HEK293T (cell line): ENCODE measurements around the gene GNLY.
"Not testable (repeated sequence)": the region's sequence is repeated elsewhere in the genome, so short reads cannot be mapped to it uniquely, and the experiment has no call there.

ENCODE experiments used
- CTCF ChIA-PET: fragments of 350-600 bp; formaldehyde crosslinking; extraction: SDS; loops from one replicate; lab custom pipeline; 2021; ENCODE audit warnings: antibody characterized with exemption, inconsistent platforms; lab: Yijun Ruan, JAX
- POLR2A ChIA-PET: fragments of 350-600 bp; formaldehyde crosslinking; extraction: SDS; loops from one replicate; lab custom pipeline; 2020; ENCODE audit warnings: antibody characterized with exemption, inconsistent platforms; lab: Yijun Ruan, JAX
- DNase-seq: peaks from one replicate; pipeline ENCODE4 v3.0.0; 2012; ENCODE audit warnings: mixed read lengths; ENCODE audit errors: extremely low spot score
- ARNT ChIP-seq: fragments of 450-650 bp; IDR thresholded peaks from 2 replicates; pipeline ENCODE4 v1.6.1; 2017; ENCODE audit warnings: mild to moderate bottlenecking
- BHLHE40 ChIP-seq: fragments of 450-650 bp; IDR thresholded peaks from 2 replicates; pipeline ENCODE4 v1.6.1; 2016; ENCODE audit warnings: mild to moderate bottlenecking, moderate library complexity, borderline replicate concordance
- CTBP1 ChIP-seq: fragments of 450-650 bp; IDR thresholded peaks from 2 replicates; pipeline ENCODE4 v1.6.1; 2016; ENCODE audit warnings: borderline replicate concordance
- ELF4 ChIP-seq: fragments of 450-650 bp; IDR thresholded peaks from 2 replicates; pipeline ENCODE4 v1.6.1; 2017; ENCODE audit warnings: antibody characterized with exemption
- FOXA1 ChIP-seq: fragments of 450-650 bp; IDR thresholded peaks from 2 replicates; pipeline ENCODE4 v1.6.1; 2016; ENCODE audit warnings: mild to moderate bottlenecking
- FOXK2 ChIP-seq: fragments of 450-650 bp; IDR thresholded peaks from 2 replicates; pipeline ENCODE4 v1.6.1; 2016; ENCODE audit warnings: mild to moderate bottlenecking
- FOXM1 ChIP-seq: fragments of 450-650 bp; IDR thresholded peaks from 2 replicates; pipeline ENCODE4 v1.6.1; 2017; ENCODE audit warnings: mild to moderate bottlenecking, borderline replicate concordance
- HDGF ChIP-seq: fragments of 450-650 bp; IDR thresholded peaks from 2 replicates; pipeline ENCODE4 v1.6.1; 2017; ENCODE audit warnings: antibody characterized with exemption, borderline replicate concordance
- L3MBTL2 ChIP-seq: fragments of 450-650 bp; conservative IDR thresholded peaks from 2 replicates; pipeline ENCODE4 v1.6.1; 2016; ENCODE audit warnings: mild to moderate bottlenecking
- LEF1 ChIP-seq: fragments of 450-650 bp; IDR thresholded peaks from 2 replicates; pipeline ENCODE4 v1.6.1; 2017; ENCODE audit warnings: mild to moderate bottlenecking, borderline replicate concordance
- NFRKB ChIP-seq: fragments of 450-650 bp; IDR thresholded peaks from 2 replicates; pipeline ENCODE4 v1.6.1; 2016; ENCODE audit warnings: mild to moderate bottlenecking, moderate library complexity
- SP1 ChIP-seq: fragments of 450-650 bp; IDR thresholded peaks from 2 replicates; pipeline ENCODE4 v1.6.1; 2017
- SUZ12 ChIP-seq: fragments of 450-650 bp; IDR thresholded peaks from 2 replicates; pipeline ENCODE4 v1.6.1; 2016; ENCODE audit warnings: mild to moderate bottlenecking
- TARDBP ChIP-seq: fragments of 450-650 bp; IDR thresholded peaks from 2 replicates; pipeline ENCODE4 v1.6.1; 2016
- ZNF384 ChIP-seq: fragments of 450-650 bp; IDR thresholded peaks from 2 replicates; pipeline ENCODE4 v1.6.1; 2016
- TF ChIP-seq, protein P1 (sequence below): fragments of 450-650 bp; IDR thresholded peaks from 2 replicates; pipeline ENCODE4 v1.6.1; 2016

The GNLY gene

DNA sequence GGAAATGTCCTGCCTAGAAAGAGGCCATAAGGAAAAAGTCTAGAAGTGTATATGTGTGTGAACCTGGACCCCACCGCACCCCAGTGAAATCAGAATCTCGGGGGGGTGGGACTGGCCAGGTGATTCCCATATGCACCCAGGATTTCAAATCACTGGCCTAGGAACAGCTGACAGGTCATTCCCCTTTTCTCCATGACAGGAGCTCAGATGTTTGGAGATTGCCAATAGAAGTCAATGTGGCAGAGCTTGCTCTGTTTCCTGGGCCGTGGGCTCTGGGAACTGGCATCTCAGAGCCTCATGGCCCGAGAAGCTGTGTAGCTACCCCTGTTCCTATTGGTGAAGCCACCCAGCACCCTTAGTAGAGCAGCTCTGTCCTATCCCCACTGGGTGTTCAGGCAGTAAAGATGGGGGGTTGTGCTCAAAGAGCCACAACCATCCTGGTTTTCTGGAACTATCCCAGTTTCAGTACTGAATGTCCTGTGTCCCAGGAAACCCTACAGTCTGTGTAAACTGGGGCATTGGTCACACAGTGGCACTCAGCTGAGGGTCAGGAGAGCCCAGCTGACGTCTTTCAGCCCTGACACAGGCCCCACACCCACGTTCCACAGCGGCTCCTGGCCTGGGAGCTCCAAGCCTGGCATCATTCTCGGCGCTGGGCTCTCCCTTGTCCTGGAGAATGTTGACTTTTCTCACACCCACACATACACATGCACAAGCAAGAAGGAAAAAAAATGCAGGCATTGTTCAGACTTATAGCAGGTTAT is 18.9 kb downstream of the GNLY start:
- POLR2A ChIA-PET: no interaction called here
- no peak for DNase-seq
- CTCF ChIA-PET: interaction anchor here (0.9 kb wide), 1 partner anchor 55 kb away, joined by 3 read pairs; no protein-coding TSS in a partner anchor
- TF ChIP-seq SP1 (no peak), FOXM1 (no peak), CTBP1 (no peak), HDGF (no peak), ARNT (no peak), NFRKB (no peak)
- TF ChIP-seq, protein P1, sequence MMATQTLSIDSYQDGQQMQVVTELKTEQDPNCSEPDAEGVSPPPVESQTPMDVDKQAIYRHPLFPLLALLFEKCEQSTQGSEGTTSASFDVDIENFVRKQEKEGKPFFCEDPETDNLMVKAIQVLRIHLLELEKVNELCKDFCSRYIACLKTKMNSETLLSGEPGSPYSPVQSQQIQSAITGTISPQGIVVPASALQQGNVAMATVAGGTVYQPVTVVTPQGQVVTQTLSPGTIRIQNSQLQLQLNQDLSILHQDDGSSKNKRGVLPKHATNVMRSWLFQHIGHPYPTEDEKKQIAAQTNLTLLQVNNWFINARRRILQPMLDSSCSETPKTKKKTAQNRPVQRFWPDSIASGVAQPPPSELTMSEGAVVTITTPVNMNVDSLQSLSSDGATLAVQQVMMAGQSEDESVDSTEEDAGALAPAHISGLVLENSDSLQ: no peak

DNA sequence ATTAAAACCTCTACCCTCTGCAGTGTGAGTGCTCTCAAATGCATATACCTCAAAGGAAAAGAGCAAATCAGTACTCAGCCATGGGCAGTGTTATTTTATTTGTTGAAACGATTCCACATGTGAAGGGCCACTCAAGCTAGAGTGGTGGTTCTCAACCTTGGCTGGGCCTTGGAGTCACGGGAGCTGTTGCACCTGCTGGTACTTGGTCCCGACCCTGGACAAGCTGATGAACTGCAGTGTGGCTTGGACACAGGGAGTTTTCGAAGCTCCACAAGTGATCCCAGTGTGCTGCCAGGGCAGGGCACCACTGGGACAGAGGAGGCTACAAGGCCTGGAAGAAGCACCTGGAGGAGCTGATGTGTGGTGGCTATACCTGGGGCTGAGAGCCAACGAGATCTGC is 19.7 kb downstream of the GNLY start:
- TF ChIP-seq TARDBP (no peak), SP1 (no peak)
- POLR2A ChIA-PET: no interaction called here
- no peak for DNase-seq
- CTCF ChIA-PET: interaction anchor here (0.7 to 0.9 kb wide), 2 partner anchors 11 to 56 kb away, joined by 3 read pairs; no protein-coding TSS in a partner anchor

DNA sequence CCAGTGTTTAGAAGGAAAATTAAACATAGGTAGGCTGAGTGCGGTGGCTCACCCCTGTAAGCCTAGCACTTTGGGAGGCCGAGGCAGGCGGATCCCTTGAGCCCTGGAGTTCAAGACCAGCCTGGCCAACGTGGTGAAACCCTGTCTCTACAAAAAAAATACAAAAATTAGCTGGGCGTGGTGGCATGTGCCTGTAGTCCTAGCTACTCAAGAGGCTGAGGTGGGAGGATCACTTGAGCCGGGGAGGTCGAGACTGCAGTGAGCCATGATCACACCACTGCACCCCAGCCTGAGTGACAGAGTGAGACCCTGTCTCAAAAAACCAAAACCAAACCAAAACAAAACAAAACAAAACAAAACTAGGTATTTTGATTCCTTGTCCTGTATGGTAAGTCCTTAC is 20.3 kb downstream of the GNLY start:
- CTCF ChIA-PET: interaction anchor here (0.7 kb wide), 1 partner anchor 10 kb away, joined by 3 read pairs; no protein-coding TSS in a partner anchor
- POLR2A ChIA-PET, DNase-seq: not testable (repeated sequence)

DNA sequence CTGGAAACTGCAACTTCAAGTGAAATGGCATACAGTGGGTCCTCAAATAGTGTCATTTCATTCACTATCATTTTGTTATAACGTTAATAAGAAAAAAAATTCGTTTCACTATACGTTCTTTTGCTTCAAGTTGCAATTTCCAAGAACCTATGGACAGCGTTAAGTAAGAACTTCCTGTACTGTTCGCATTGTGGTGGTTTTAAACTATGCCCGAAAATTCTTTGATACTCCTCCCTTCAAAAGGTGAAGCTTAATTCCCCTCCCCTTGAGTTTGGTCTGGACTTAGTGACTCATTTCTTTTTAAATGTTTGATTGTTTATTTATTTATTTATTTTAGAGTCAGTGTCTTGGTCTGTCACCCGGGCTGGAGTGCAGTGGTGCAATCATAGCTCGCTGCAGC is 20.7 kb downstream of the GNLY start:
- POLR2A ChIA-PET: no interaction called here
- TF ChIP-seq FOXM1 (no peak), LEF1 (no peak), ARNT (no peak), ELF4 (no peak), TARDBP (no peak), ZNF384 (no peak), FOXK2 (no peak), CTBP1 (no peak), HDGF (no peak), L3MBTL2 (no peak), FOXA1 (no peak), SUZ12 (no peak), NFRKB (no peak), SP1 (no peak), BHLHE40 (no peak)
- TF ChIP-seq, protein P1: no peak
- CTCF ChIA-PET: no interaction called here
- DNase-seq: no peak

DNA sequence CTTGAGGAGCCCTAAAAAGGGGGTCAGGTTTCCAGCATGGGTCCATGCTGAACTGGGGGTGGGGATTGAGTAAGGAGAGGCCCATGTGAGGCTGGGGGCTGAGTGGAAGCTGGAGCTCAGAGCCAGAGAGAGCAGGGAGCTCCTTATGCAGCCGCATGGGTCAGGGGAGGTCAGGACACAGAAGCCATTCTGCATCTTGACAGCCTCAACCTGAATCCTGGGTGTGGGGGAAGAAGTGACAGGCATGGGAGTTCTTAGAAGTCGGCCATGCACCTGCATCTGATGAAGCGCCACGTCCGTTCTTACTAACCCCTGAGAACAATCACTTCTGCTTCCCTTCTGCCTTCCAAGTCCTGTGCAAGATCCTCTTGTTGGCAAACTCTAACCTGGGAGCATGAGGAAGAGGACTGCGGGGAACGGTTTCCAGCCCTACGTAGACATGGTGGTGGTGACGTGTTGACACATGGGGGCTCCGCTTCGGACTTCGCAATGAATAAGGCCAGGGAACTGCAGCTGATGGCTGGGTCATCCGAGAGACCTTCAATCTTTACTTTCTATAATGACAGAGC is 22.3 kb downstream of the GNLY start:
- ChIA-PET CTCF (interaction anchor here (1.2 kb wide), 1 partner anchor 79 kb away, joined by 4 read pairs; no protein-coding TSS in a partner anchor), POLR2A (no interaction called here)
- no peak for DNase-seq
- TF ChIP-seq NFRKB: no peak
- no peak for TF ChIP-seq SP1
- TF ChIP-seq FOXM1: no peak
- TF ChIP-seq FOXK2: no peak
- TF ChIP-seq, protein P1: no peak
- no peak for TF ChIP-seq SUZ12
- no peak for TF ChIP-seq L3MBTL2
- no peak for TF ChIP-seq TARDBP

DNA sequence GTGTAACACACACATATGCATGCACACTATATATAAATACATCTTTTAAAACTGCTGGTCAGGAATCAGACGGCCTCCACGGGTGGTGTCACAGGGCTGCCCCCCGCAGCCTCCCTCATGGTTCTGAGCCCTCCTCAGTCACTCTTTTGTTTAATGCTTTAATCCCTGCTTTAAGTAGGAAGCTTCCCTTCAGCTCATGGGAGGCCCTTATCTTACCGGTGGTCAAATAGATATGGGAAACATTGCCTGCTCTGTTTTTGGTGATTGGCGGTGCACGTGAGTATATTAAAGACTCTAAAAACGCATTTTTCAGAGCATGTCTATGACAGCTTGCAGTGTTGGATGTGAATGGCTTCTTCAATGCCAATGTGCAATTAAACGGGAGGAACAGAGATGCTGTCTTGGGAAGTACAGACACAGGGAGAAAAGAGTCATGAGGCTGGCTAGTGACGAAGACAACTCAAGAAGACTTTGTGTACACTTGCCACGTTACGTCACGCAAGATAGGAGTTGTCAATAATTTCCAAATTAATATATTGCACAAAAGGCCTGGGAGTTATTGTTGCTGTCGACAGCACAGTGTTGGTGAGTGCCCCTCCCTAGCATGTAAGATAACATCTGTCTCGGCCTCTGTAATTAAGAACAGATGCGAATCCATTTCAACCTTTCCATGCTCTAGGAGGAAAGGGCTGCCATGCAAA is 23.3 kb downstream of the GNLY start:
- no peak for DNase-seq
- no peak for TF ChIP-seq ARNT
- TF ChIP-seq LEF1: no peak
- no peak for TF ChIP-seq SUZ12
- TF ChIP-seq L3MBTL2: no peak
- TF ChIP-seq ZNF384: no peak
- CTCF ChIA-PET: interaction anchor here (1.2 to 3.2 kb wide), 2 partner anchors 8 to 80 kb away, joined by 4 to 17 read pairs; no protein-coding TSS in a partner anchor
- POLR2A ChIA-PET: no interaction called here
